Neural crest cell (in vitro differentiated cells): Measurements from ENCODE around the gene PRSS57. TPM values are rescaled to one million over a fixed set of nuclear protein-coding genes. Genes with fewer than 3 reads are reported as not detected.

ENCODE experiments used
- DNase-seq: peaks from one replicate; pipeline ENCODE4 v3.0.0; 2021; ENCODE audit warnings: low read depth, mixed read lengths, low spot score
- H3K27ac Mint-ChIP-seq: one replicate; pipeline ENCODE4 v1.8.0; 2021; ENCODE audit warnings: mild to moderate bottlenecking, mixed read lengths; ENCODE audit not compliant: unreplicated experiment
- H3K27me3 Mint-ChIP-seq: 2 replicates; pipeline ENCODE4 v1.8.0; 2021; ENCODE audit warnings: low read depth, mild to moderate bottlenecking, mixed read lengths
- H3K36me3 Mint-ChIP-seq: 2 replicates; pipeline ENCODE4 v1.8.0; 2021; ENCODE audit warnings: low read depth, mild to moderate bottlenecking, mixed read lengths
- H3K4me1 Mint-ChIP-seq: 2 replicates; pipeline ENCODE4 v1.8.0; 2021; ENCODE audit warnings: mixed read lengths
- H3K4me3 Mint-ChIP-seq: one replicate; pipeline ENCODE4 v1.8.0; 2021; ENCODE audit warnings: mild to moderate bottlenecking, mixed read lengths
- H3K9me3 Mint-ChIP-seq: 2 replicates; pipeline ENCODE4 v1.8.0; 2021; ENCODE audit warnings: mixed read lengths
- total RNA-seq: library from RNA; stranded (reverse); gene quantifications from 2 replicates; pipeline ENCODE4 v1.2.1, GENCODE V29; 2021
- TF ChIP-seq, protein P1 (sequence below): fragments of 200-600 bp; sonication (generic); conservative IDR thresholded peaks from 2 replicates; pipeline ENCODE4 v1.5.0; 2021; ENCODE audit warnings: antibody characterized with exemption, mild to moderate bottlenecking

The PRSS57 gene
- total RNA-seq, 1 donor from 2014 or later: not detected

DNA sequence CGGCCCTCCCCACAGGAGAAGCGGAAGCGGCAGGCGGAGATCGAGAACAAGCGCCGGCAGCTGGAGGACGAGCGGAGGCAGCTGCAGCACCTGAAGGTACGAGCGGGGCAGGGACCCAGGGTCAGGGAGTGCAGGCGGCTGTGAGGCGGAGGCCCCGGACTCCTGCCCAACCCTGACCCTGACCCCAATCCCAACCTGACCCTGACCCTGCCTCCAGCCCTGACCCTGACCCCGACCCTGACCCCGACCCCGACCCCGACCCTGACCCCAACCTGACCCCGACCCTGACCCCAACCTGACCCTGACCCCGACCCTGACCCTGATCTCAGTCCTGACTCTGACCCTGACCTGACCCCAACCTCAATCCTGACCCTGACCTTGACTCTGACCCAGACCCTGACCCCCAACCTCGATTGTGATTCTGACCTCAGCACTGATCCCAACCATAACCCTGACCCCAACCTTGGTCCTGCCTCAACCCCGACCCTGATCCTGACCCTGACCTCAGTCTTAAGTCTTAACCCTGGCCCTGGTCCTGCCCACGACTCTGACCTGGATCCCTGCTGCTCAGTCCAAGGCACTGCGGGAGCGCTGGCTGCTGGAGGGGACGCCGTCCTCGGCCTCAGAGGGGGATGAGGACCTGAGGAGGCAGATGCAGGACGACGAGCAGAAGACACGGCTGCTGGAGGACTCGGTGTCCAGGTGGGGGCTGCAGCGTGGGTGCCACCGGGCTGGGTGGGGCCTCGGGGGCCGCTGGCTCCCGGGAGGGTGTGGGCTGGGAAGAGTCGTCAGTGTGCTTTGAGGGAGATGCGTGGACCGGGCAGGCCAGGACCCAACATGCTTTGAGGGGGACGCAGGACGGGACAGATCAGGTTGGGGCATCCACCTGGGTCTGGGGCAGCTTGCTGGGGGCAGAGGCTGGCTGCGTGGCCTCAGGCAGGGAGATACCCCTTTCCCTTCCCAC is 32.0 kb upstream of the PRSS57 start:
- Mint-ChIP-seq H3K36me3 (peaks cover 6% of the 10 kb centered on the region), H3K4me1 (no peaks in the 10 kb centered on the region), H3K27me3 (no peaks in the 10 kb centered on the region), H3K9me3 (no peaks in the 10 kb centered on the region), H3K4me3 (no peak overlapping the region), H3K27ac (no peak overlapping the region)
- TF ChIP-seq, protein P1, sequence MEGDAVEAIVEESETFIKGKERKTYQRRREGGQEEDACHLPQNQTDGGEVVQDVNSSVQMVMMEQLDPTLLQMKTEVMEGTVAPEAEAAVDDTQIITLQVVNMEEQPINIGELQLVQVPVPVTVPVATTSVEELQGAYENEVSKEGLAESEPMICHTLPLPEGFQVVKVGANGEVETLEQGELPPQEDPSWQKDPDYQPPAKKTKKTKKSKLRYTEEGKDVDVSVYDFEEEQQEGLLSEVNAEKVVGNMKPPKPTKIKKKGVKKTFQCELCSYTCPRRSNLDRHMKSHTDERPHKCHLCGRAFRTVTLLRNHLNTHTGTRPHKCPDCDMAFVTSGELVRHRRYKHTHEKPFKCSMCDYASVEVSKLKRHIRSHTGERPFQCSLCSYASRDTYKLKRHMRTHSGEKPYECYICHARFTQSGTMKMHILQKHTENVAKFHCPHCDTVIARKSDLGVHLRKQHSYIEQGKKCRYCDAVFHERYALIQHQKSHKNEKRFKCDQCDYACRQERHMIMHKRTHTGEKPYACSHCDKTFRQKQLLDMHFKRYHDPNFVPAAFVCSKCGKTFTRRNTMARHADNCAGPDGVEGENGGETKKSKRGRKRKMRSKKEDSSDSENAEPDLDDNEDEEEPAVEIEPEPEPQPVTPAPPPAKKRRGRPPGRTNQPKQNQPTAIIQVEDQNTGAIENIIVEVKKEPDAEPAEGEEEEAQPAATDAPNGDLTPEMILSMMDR: no peak
- no peak for DNase-seq

DNA sequence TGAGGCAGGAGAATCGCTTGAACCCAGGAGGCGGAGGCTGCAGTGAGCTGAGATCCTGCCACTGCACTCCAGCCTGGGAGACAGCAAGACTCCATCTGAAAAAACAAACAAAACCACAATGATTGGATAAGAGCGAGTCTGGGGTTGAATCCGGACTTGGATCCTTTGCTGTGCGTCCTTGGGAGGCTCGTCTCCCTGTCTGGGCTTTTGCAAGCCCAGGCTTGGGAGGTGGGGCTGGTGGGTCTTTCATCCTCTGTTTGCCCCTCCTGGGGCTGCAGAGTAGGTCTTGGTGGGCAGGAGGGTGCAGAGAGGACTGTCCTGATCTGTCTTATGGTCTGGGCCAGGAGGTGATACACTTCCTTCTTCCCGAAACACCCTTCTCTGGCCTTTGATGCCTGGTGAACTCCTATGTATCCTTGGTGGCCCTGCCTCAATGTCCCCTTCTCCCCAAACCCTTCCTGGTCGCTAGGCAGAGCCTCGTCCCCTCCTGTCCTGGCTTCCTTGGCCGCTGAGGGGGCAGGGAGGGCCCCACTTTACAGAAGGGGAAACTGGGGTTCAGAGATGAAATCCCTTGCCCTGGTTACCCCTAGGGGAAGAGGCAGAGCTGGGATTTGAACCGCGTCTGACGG is 30.3 kb upstream of the PRSS57 start:
- H3K9me3 Mint-ChIP-seq: no peaks in the 10 kb centered on the region

DNA sequence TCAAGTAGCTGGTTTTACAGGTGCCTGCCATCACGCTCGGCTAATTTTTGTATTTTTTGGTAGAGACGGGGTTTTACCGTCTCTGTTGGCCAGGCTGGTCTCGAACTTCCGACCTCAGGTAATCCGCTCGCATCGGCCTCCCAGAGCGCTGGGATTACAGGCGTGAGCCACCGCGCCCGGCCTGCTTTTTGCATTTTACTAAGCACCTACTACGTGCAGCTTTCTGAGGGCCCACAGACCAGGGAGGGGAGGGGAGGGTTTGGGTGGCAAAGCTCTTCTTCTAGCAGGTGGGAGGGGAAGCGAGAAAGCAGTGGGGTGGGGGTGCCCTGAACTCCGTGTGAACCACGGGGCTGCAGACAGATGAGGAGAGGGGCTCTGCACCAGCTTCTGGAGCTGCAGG is 28.5 kb upstream of the PRSS57 start:
- Mint-ChIP-seq H3K27me3 (no peaks in the 10 kb centered on the region), H3K4me3 (no peak overlapping the region), H3K4me1 (peaks cover under 1% of the 10 kb centered on the region), H3K27ac (no peak overlapping the region), H3K9me3 (no peaks in the 10 kb centered on the region), H3K36me3 (peaks cover 3% of the 10 kb centered on the region)
- no peak for DNase-seq
- TF ChIP-seq, protein P1: no peak

More for the DNA sequence above, 30.3 kb upstream of the PRSS57 start:
- Mint-ChIP-seq H3K4me1 (no peaks in the 10 kb centered on the region), H3K36me3 (peaks cover 6% of the 10 kb centered on the region), H3K4me3 (no peak overlapping the region), H3K27ac (no peak overlapping the region), H3K27me3 (no peaks in the 10 kb centered on the region)
- DNase-seq: no peak
- TF ChIP-seq, protein P1: no peak

DNA sequence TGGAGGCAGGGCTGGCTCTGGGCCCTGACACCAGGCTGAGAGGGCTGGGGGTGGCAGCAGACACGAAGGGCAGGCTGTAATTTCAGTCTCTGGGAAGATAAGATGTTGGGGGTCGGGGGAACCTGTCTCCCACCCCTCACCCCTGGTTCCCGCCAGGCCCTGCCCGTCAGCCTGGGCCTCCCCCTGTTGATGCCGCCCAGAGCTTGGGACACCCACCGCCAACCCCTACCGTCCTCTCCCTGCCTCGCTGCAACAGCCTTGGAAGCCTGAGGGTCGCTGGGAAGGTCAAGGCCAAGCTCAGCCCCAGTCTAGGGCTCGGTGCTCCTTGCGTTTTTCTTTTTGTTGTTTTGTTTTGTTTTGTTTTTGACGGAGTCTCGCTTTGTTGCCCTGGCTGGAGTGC is 28.0 kb upstream of the PRSS57 start:
- Mint-ChIP-seq H3K4me1 (peaks cover 5% of the 10 kb centered on the region), H3K27me3 (no peaks in the 10 kb centered on the region), H3K4me3 (no peak overlapping the region), H3K36me3 (peaks cover 3% of the 10 kb centered on the region), H3K9me3 (no peaks in the 10 kb centered on the region), H3K27ac (no peak overlapping the region)
- DNase-seq: no peak
- TF ChIP-seq, protein P1: no peak

DNA sequence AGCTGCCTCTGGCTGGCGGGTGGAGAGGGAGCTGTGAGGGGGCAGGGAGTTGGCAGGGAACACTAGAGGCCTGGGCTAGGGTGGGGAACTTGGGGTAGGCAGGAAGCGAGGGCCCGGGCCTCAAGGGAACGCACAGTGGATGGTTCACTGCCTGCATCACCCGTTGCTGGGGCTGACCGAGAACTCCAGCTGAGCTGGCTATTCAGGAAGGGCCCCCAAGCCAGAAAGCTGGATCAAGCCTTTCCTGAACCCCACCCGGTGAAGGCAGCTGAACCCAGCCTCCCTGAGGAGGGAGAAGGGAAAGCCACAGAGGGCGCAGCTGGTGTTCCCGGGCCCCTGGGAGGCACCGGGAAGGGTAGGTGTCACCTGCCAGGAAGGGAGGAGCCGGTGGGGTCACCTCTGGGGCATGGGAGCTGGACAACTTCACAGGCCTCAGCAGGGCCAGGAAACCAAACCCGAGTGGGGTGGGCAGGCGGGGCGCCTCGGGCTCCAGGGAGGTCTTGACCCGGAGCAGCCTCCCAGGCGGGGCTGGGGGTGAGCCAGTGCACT is 27.4 kb upstream of the PRSS57 start:
- Mint-ChIP-seq H3K4me1 (peaks cover 9% of the 10 kb centered on the region), H3K36me3 (peaks cover 3% of the 10 kb centered on the region), H3K27me3 (no peaks in the 10 kb centered on the region), H3K4me3 (no peak overlapping the region), H3K27ac (no peak overlapping the region), H3K9me3 (no peaks in the 10 kb centered on the region)
- DNase-seq: no peak
- TF ChIP-seq, protein P1: no peak
